Mucosa of stomach (tissue), 1 donor: ENCODE data around the gene SENP7.
"Not testable (repeated sequence)": the region's sequence is repeated elsewhere in the genome, so short reads cannot be mapped to it uniquely, and the experiment has no call there.

Source experiments
- H3K27me3 ChIP-seq: one replicate; pipeline ENCODE4 v1.7.0; 2013; ENCODE audit warnings: mild to moderate bottlenecking, low read length; ENCODE audit not compliant: control insufficient read depth, insufficient read depth
- H3K36me3 ChIP-seq: one replicate; pipeline ENCODE4 v1.7.0; 2013; ENCODE audit warnings: low read length; ENCODE audit not compliant: control insufficient read depth, insufficient read depth
- H3K4me1 ChIP-seq: one replicate; pipeline ENCODE4 v1.7.0; 2013; ENCODE audit warnings: mild to moderate bottlenecking, low read length; ENCODE audit not compliant: control insufficient read depth, insufficient read depth
- H3K4me3 ChIP-seq: one replicate; pipeline ENCODE4 v1.7.0; 2013; ENCODE audit warnings: low read length
- H3K9ac ChIP-seq: one replicate; pipeline ENCODE4 v1.7.0; 2013; ENCODE audit warnings: mild to moderate bottlenecking, low read length, moderate library complexity
- H3K9me3 ChIP-seq: one replicate; pipeline ENCODE4 v1.7.0; 2013; ENCODE audit warnings: mild to moderate bottlenecking, low read length, moderate library complexity; ENCODE audit not compliant: control insufficient read depth
- donor health status: Pancreatic carcinoma.

The SENP7 gene

GRCh38 chr3:101308147-101308772 is 204.8 kb downstream of the SENP7 start:
- H3K4me1 ChIP-seq, H3K9me3 ChIP-seq, H3K27me3 ChIP-seq, H3K36me3 ChIP-seq, H3K4me3 ChIP-seq, H3K9ac ChIP-seq: not testable (repeated sequence)

DNA sequence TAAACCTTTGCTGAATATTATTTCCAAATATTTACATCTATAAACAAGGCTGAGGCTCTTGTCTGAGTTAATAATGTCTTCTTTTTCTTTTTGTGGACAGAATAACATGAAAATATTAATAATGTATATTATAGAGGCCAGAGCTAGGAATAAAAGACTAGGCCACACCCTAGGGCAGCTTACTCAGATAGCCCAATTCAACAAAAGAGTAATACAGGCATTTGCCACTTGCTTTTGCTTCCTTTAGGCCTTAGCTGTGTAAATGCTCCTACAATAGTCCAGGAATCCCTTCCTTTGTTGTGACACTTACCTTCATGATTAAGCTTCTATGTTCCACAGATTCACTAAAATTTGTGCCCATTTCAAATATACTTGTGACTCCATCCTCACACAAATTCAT is 209.2 kb downstream of the SENP7 start:
- H3K9me3 ChIP-seq = peaks cover 4% of the 10 kb centered on the region
- H3K9ac ChIP-seq = no peak overlapping the region
- no peaks in the 10 kb centered on the region for H3K4me1 ChIP-seq
- no peaks in the 10 kb centered on the region for H3K36me3 ChIP-seq
- no peaks in the 10 kb centered on the region for H3K27me3 ChIP-seq
- H3K4me3 ChIP-seq = no peak overlapping the region

DNA sequence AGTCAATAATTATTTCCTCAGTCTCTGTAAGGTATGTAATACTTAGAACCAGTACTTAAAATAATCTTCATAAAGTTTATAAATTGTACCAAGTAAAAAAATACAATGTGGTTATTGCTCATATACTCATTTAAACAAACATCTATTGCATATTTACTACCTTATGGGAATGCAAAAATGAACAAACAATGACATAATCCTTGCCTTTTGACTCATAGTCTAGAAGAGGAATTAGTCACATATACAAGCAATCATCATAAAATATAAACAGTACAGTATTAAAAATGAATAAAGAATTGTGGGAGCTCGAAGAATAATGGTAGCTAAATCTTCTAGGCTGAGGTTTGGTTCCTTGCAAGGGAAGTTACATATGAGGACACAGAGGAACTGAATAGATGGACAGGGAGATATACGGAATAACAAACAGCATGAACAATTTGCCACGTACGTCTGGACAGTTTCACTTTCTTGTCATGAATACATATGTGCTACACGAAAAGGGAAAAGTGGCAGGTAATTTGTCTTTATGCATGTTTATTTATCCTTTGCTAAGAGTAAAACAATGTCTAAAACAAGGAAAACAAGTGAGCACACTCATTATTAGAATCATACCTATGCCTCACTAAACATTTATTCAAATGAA is 209.8 kb downstream of the SENP7 start:
- H3K9me3 ChIP-seq = peaks cover 4% of the 10 kb centered on the region
- H3K4me3 ChIP-seq = no peak overlapping the region
- no peaks in the 10 kb centered on the region for H3K27me3 ChIP-seq
- H3K4me1 ChIP-seq = no peaks in the 10 kb centered on the region
- no peaks in the 10 kb centered on the region for H3K36me3 ChIP-seq
- no peak overlapping the region for H3K9ac ChIP-seq

GRCh38 chr3:101300073-101300472 is 212.9 kb downstream of the SENP7 start:
- Histone ChIP-seq H3K4me1 (no peaks in the 10 kb centered on the region), H3K4me3 (no peak overlapping the region), H3K36me3 (no peaks in the 10 kb centered on the region), H3K9me3 (no peaks in the 10 kb centered on the region), H3K27me3 (no peaks in the 10 kb centered on the region), H3K9ac (no peak overlapping the region)

- H3K36me3 ChIP-seq = no peaks in the 10 kb centered on the region
- no peaks in the 10 kb centered on the region for H3K27me3 ChIP-seq
- no peaks in the 10 kb centered on the region for H3K9me3 ChIP-seq
- no peaks in the 10 kb centered on the region for H3K4me1 ChIP-seq
- H3K4me3 ChIP-seq = no peak overlapping the region
- no peak overlapping the region for H3K9ac ChIP-seq
Observed at GRCh38 chr3:101292027-101292426, 221.0 kb downstream of the SENP7 start.

GRCh38 chr3:101288294-101288693 is 224.7 kb downstream of the SENP7 start:
- H3K27me3 ChIP-seq = no peaks in the 10 kb centered on the region
- H3K36me3 ChIP-seq = no peaks in the 10 kb centered on the region
- no peak overlapping the region for H3K4me3 ChIP-seq
- no peaks in the 10 kb centered on the region for H3K9me3 ChIP-seq
- H3K4me1 ChIP-seq = no peaks in the 10 kb centered on the region
- no peak overlapping the region for H3K9ac ChIP-seq

DNA sequence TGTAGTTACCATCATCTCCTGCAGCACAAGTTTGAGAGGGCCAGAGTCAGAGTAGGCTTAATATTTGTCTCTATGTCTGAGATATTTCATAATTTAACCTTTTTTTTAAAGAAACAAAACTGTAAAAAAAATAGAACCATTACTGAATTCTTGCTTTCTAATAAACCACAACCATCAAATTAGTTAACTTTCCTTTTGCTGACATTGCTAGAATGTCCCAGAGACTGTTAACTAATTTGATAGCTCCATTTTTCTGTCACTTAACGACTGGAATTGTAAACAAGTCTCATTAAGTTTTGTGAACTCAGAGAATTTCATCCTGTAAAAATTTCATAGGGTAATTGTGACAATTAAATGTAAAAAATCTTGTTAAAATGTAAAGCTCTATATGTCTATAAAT is 228.3 kb downstream of the SENP7 start:
- Histone ChIP-seq H3K9ac (no peak overlapping the region), H3K4me3 (no peak overlapping the region), H3K9me3 (no peaks in the 10 kb centered on the region), H3K27me3 (no peaks in the 10 kb centered on the region), H3K36me3 (no peaks in the 10 kb centered on the region), H3K4me1 (no peaks in the 10 kb centered on the region)

DNA sequence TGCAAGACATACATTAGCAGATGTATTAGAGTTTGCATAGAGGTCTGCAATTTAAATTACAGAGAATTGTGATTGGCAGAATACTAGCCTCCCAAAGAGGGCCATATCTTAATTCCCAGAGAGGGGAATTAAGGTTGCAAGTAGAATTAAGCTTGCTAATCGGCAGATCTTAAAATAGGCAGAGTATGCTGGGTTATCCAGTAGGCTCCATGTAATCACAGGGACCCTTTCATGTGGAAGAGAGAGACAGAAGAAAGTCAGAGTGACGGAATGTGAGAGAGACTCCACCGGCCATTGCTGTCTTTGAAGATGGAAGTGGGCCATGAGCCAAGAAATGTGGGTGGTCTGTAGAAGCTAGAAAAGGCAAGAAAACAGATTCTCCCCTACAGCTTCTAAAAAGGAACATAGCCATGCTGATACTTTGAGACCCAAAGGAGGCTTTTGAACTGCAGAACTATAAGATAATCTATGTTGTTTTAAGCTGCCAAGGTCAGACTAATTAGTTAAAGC is 231.4 kb downstream of the SENP7 start:
- no peaks in the 10 kb centered on the region for H3K27me3 ChIP-seq
- no peaks in the 10 kb centered on the region for H3K9me3 ChIP-seq
- H3K4me1 ChIP-seq = no peaks in the 10 kb centered on the region
- H3K9ac ChIP-seq = no peak overlapping the region
- no peak overlapping the region for H3K4me3 ChIP-seq
- no peaks in the 10 kb centered on the region for H3K36me3 ChIP-seq

- Histone ChIP-seq H3K9me3 (no peaks in the 10 kb centered on the region), H3K4me3 (no peak overlapping the region), H3K4me1 (no peaks in the 10 kb centered on the region), H3K9ac (no peak overlapping the region), H3K27me3 (no peaks in the 10 kb centered on the region), H3K36me3 (no peaks in the 10 kb centered on the region)
Observed at GRCh38 chr3:101279765-101280385, 233.1 kb downstream of the SENP7 start.

GRCh38 chr3:101279162-101279561 is 233.8 kb downstream of the SENP7 start:
- no peak overlapping the region for H3K4me3 ChIP-seq
- no peaks in the 10 kb centered on the region for H3K4me1 ChIP-seq
- H3K9ac ChIP-seq = no peak overlapping the region
- H3K36me3 ChIP-seq = no peaks in the 10 kb centered on the region
- H3K9me3 ChIP-seq = no peaks in the 10 kb centered on the region
- H3K27me3 ChIP-seq = no peaks in the 10 kb centered on the region

DNA sequence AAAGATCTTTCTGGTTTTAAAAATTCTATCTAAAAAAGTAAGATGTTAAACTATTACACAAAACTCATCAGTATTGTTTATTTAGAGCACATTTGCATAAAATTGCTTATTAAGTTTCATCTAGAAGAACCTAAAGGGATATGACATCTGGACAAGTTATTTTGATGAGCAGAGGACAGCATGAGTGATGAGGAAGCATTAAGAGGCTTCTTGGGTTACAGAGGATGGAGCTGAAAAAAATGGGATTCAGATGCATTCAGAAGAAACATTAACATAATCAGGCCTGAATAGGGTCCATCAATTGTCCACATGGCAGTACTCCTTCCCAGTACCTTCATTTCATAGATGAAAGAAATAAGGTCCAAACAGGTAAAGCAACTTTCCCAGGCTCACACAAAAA is 234.3 kb downstream of the SENP7 start:
- Histone ChIP-seq H3K4me1 (no peaks in the 10 kb centered on the region), H3K36me3 (no peaks in the 10 kb centered on the region)

More for the DNA sequence above, 234.3 kb downstream of the SENP7 start:
- Histone ChIP-seq H3K9ac (no peak overlapping the region), H3K4me3 (no peak overlapping the region), H3K9me3 (no peaks in the 10 kb centered on the region), H3K27me3 (no peaks in the 10 kb centered on the region)
